GM19023 (cell line): ENCODE measurements around the gene USHBP1.
"Not testable (repeated sequence)": the region's sequence is repeated elsewhere in the genome, so short reads cannot be mapped to it uniquely, and the experiment has no call there.

ENCODE experiments used
- ATAC-seq: cut with Tn5 transposase; IDR thresholded peaks from one replicate; pipeline ENCODE4 v1.9.1; 2021; ENCODE audit warnings: mild to moderate bottlenecking, moderate library complexity; ENCODE audit not compliant: unreplicated experiment

Gene USHBP1

DNA sequence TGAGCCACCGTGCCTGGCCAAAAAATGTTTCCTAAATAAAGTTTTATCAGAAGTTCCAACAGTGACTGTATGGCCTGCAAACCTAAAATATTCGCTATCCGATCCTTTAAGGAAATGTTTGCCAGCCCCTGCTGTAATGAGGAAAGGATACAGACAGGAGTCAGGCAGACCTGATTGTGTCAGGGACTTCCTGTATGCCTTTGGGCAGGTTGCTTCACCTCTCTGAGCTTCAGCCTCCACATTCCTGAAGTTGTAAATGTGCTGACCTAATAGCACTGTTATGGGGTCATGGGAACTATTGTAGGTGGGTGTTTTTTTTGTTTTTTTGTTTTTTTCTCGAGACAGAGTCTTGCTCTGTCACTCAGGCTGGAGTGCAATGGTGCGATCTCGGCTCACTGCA lies 32.4 kb upstream of the USHBP1 start:
- no peak for ATAC-seq

DNA sequence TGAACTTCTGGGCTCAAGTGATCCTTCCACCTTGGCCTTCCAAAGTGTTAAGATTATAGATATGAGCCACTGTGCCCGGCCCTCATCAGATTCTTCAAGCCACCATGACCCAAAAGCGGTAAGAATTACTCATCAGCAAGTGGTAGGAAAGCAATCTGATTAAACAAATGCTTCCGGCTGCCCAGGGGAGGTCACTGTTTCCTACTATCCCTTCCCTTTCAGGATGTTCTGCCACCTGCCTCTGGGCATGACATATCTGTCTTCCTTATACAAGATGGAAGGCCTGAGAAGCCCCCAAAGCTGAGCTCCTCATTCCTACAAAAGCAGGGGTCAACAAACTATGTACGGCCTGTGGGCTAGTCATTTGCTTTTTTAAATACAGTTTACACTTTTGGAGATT lies 31.7 kb upstream of the USHBP1 start:
- no peak for ATAC-seq

DNA sequence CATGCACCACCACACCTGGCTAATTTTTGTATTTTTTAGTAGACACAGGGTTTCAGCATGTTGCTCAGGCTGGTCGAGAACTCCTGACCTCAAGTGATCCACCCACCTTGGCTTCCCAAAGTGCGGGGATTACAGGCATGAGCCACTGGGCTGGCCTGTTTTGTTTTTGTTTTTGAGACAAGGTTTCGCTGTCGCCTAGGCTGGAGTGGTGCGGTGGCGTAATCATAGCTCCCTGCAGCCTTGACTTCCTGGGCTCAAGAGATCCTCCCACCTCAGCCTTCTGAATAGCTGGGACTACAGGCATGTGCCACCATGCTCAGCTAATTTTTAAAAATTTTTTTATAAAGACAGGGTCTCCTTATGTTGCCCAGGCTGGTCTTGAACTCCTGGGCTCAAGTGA lies 31.0 kb upstream of the USHBP1 start:
- not testable (repeated sequence) for ATAC-seq

DNA sequence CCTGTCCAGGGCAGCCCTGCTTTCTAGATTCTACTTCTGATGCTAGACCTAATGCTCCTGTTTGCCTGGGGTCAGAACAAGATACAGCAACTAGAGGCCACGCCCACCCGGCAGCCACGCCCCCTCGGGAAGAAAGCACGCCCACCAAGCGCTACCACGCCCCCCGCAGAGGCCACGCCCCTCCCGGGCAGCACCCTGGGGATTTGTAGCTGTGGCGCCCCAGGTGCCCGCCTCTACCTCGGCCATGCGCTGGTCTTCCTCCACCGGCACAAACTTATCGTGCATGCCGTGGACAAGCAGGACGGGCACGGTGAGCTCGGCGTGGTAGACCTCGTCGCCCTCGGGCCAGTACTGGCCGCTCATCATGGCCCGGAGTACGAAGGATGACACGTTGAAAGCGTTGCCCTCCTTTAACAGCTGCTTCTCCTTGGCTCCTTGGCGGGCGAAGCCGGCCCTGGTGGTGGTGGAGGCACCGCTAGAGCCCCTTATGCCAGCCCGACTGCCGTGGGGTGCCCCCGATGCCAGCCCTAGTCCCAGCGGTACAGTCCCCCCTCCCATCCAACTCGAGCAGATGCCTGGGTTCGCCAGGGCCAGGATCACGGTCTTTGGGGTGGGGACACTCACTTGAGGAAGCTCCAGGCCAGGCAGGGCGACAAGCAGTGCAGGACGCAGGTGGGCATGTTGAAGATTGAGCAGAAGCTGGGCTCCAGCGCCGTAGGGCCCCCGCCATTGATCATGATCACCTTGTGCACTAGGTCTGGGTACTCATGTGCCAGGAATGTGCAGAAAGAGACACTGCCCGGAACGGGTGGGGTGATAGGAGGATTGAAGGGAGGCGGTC lies 29.7 kb upstream of the USHBP1 start:
- no peak for ATAC-seq

DNA sequence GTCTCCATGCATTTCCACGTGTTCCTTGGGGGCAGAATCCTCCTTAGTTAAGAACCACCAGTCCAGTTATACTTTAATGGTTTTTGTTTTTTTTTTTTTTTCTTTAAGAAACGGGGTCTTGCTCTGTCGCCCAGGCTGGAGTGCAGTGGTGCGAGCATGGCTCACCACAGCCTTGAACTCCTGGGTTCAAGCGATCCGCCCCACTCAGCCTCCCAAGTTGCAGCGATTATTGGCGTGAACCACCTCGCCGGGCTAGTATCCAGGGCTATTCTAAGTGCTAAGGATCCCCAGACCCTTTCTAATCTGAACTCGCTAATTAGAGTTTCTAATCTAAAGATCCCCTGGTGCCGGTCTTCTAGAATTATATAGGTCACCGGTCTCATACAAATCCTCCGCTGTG lies 29.1 kb upstream of the USHBP1 start:
- no peak for ATAC-seq

DNA sequence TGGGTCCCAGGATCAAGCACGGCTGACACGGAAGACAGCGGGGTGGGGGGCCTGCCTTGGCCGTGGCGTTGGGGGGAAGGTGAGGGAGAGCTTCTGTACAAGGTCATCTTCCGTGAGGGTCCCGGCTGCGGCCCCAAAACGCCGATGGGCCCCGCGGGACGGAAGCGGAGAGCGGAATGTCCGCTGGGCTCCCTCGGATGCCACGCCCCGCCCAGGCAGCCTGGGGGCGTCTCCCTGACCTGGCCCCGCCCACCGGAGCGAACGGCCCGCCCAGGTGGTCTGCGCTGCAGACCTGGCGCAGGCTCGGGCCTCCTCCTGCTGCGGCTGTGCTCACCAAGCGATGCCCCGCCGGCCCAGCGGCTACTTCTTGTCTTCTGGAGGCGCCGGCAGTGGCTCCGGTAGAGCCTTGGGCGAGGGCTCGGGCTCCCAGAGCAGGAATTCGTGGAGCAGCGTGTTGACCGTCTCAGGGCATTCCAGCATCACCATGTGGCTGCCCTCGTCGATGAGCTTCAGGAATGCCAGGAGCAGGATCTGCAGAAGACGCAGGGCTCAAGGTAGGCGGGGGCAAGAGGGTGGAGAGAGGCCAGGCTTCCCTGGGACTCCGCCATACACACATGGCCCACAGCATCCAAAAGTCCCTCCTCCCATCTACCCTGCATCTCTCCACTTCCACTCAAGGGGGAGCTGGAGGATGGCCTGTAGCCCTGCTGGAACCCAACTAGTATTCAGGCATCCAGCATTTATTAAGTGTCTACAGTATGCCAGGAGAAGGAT lies 27.9 kb upstream of the USHBP1 start:
- peak; percentile 81 for ATAC-seq

DNA sequence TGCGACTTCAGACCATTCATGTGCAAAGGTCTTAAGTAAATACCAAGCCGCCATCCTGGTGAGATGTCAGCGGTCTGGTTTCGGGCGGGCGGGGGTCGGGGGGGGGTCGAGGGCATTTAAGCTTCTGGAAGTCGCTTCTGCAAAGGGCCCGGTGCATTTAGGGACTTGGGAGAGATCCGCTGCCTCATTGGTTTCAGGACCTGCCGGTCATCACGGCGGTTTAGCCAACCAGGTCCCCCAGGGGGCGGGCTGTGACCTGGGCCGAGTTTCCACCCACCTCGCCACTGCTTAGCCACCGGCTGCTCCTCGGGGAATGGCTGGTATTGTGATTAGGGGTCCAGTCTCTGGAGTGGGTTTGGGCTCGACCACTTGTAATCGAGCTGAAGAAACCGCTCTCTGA lies 24.9 kb upstream of the USHBP1 start:
- ATAC-seq, result no peak

DNA sequence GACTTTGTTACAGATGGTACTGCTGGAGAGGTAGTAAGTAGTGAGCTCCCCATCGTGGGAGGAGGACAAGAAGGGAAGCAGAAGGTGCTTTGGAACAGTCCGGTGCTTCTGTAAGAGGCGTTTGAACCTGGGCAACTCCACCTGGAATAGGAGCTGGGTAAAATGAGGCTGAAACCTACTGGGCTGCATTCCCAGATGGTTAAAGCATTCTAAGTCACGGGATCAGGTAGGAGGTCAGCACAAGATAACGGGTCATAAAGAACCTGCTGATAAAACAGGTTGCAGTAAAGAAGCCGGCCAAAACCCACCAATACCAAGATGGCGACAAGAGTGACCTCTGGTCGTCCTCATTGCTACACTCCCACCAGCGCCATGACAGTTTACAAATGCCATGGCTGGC lies 22.2 kb upstream of the USHBP1 start:
- no peak for ATAC-seq

DNA sequence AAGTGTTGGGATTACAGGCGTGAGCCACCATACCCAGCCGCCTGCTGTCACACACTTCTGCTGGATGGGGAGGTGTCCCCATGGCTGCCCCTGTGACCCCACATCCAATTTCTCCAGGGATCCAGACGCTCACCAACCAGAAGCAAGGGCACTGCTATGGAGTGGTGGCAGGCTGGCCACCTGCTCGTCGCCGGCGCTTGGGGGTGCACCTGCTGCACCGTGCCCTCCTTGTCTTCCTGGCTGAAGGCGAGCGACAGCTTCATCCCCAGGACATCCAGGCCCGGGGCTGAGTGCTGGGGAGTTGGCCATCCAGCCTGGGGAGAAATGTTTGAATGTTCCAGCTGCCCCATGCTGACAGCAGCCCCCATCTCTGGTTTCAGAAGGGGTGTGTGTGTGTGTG lies 21.7 kb upstream of the USHBP1 start:
- ATAC-seq, result no peak

DNA sequence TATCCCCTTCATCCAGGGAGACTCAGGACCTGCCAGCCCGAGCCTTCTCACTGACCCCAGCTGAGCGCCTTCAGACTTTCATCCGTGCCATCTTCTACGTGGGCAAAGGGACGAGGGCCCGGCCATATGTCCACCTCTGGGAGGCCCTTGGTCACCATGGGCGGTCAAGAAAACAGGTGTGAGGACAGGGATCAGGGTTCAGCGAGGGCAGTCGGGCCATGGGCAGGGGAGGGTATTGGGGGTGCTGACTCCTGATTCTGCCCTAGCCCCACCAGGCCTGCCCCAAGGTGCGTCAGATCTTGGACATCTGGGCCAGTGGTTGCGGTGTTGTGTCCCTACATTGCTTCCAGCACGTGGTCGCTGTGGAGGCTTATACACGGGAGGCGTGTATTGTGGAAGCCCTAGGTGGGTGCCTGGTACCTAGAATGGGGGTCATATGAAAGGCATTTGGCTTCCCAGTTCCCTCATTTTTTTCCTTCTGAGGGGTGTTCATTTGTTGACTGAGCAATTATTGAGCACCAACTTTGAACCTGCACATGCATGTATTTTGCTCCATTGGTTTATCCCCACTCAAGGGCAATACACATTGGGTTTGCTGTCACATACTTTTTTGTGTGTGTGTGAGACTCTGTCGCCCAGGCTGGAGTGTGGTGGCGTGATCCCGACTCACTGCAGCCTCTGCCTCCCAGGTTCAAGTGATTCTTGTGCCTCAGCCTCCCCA lies 21.0 kb upstream of the USHBP1 start:
- ATAC-seq, result no peak

DNA sequence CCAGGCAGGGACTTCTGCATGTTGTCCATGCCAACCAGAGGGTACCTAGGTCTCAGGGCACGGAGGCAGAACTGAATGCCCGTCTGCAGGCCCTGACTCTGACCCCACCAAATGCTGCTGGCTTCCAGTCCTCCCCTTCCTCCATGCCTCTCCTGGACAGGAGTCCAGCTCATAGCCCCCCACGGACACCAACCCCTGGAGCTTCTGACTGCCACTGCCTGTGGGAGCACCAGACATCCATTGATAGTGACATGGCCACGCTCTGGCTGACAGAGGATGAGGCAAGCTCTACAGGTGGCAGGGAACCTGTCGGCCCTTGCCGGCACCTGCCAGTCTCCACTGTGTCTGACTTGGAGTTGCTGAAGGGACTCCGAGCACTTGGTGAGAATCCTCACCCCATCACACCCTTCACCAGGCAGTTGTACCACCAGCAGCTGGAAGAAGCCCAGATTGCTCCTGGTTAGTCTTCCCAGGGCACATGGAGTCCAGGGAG lies 19.0 kb upstream of the USHBP1 start:
- ATAC-seq, result no peak

DNA sequence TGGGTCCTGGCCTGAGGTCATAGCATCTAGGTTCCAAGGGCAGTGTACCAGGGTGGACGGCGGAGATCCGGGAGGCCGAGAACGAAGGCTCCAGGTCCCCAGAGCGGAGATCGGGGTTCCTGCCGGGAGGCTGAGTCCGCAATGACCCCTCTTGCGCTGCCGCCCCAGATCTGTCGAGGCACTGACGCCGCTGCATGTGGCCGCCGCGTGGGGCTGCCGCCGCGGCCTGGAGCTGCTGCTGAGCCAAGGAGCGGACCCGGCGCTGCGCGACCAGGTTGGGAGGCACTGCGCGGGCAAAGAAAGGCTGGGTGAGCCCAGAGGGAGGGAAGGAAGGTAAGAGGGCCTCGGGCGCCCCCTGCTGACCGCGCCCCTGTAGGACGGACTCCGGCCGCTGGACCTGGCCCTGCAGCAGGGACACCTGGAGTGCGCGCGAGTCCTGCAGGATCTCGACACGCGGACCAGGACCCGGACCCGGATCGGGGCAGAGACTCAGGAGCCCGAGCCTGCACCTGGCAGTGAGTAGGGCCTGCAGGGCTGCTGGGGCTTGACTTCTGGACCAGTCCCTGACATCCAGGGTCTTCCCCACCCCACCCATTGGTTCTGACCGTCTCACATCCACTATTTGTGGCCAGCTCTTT lies 18.1 kb upstream of the USHBP1 start:
- peak; percentile 59 for ATAC-seq

DNA sequence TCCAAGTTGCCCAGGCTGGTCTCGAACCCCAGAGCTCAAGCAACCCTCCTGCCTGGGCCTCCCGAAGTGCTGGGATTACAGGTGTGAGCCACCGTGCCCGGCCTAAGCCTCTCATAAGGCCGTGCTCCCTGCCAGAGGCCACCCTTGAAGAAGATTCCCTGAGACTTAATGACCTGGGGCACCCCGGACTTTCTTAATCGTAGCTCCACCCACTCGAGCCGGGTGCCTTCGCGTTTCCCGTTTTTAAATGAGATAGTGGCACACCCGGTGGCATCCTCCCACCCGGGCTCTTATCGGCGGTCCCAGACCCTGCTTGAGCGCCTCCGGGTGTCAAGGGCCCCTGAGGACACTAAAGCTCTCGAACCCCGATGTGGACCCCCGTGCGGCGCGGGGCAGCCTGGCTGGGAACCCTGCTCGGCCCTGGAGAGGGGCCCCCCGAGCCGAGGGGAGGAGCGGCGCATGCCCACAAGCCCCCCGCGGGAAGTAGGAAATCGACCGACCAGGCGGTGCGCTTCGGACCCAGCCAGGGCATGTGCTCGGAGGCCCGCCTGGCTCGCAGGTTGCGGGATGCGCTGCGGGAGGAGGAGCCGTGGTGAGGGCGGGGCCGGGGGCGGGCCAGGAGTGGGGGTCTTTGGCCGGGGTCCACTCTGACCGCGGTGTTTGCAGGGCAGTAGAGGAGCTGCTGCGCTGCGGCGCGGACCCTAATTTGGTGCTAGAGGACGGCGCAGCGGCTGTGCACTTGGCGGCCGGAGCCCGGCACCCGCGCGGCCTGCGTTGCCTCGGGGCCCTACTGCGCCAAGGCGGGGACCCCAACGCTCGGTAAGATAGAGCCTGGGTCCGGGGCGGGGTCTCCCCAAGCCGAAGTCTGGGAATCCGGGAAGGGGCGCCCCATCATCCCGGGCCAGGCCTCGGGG lies 17.1 kb upstream of the USHBP1 start, which contains the start of gene ANKLE1:
TSS of gene ANKLE1 (plus strand) at position 511 of the 914 bp plus-strand sequence. CDS start at position 531, 20 bp downstream.
- peak; percentile 44 for ATAC-seq

DNA sequence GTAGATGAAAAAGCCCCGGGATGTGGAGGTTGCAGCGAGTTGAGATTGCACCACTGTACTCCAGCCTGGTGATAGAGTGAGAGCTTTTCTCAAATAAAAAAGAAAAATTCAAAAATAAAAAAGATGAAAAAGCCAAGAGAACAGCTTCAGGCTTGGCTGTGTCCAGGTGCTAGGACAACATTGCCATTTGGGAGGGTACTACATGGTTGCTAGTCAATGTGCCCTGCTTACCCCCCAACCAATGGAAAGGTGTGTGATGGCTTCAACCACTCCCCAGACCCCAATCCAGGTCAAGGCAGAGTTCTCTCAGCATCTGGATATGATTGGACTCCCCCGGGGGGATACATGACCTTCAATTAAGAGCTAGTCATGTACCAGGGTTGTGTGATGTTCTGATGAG lies 14.9 kb upstream of the USHBP1 start:
- no peak for ATAC-seq

DNA sequence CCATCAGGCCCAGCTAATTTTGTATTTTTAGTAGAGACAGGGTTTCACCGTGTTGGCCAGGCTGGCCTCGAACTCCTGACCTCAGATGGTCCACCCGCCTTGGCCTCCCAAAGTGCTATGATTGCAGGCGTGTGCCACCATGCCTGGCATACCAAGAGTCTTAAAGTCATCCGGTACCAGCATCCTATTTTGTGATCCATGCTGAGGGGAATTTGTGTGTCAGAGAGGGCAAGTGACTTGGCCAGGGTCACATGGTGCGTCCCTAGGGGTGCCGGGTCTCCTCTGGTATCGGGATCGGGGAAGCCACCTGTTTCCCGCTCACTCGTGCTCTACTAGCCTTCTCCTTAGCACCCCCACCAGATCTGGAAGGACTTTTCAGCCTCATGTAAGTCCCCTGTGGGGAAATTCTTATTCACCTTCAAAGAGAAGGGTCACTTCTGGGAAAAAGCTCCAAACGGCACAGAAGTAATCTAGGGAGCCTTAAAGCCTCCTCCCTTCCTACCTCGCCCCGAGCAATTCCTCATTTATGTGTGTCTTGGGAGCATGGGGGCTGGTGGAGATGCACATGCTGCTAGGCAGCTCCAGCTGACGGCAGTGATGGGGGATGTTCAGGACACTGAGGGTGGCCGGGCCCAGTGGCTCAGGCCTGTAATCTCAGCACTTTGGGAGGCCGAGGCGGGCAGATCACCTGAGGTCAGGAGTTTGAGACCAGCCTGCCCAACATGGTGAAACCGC lies 11.1 kb upstream of the USHBP1 start:
- no peak for ATAC-seq

DNA sequence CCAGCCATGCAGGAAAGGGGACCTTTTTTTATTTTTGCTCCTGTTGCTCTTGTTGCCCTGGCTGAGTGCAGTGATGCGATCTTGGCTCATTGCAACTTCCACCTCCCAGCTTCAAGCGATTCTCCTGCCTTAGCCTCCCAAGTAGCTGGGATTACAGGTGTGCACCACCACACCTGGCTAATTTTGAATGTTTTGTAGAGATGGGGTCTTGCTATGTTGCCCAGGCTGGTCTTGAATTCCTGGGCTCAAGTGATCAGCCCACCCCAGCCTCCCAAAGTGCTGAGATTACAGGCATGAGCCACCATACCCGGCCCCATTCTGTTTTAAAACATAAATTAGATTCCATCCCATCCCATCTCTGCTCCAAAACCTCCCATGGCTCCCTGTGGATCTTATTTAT lies 10.3 kb upstream of the USHBP1 start:
- ATAC-seq, result not testable (repeated sequence)

DNA sequence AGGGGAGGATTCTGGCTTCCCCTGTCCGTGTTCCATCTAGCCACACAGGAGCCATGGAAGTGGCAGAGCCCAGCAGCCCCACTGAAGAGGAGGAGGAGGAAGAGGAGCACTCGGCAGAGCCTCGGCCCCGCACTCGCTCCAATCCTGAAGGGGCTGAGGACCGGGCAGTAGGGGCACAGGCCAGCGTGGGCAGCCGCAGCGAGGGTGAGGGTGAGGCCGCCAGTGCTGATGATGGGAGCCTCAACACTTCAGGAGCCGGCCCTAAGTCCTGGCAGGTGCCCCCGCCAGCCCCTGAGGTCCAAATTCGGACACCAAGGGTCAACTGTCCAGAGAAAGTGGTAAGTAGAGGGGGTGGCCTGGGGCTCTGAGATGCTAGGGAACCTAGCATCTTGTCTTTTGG lies 4.2 kb upstream of the USHBP1 start:
- no peak for ATAC-seq

DNA sequence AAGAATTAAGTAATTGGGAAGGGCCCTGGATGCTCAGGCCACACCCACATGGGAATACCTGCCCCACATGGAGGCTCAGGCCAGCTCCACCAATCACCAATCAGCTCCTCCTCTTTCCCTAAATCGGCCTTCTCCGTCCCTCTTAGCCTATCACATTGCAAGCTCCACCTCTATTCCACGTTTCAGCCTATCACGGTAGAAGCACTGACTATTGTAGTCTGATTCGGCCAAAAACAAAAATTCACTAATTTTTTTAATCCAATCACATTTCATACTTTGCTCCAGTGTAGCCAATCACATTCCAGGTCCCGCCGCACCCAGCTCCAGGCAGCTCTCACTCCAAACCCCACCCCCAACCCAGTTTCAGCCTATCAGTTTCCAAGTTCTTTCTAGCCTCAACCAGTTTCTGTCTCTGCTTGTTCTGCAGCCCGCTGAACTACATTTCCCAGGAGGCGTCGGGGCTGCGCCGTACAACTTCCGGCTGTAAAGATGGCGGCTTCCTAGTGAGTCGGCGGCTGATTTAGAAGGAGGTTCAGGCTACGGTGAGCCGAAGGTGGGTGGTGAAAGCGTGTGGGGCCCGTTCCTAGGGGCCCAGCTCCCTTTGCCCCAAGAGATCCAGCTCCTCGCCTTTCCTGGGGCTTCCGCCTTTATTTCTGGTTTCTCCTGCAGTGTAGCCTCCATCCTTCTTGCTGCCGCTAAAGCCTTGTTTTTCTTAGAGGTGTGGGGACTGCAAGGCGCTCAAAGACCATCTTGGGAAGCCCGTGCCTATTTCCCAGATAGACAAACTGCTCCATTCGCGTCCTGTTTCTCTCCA lies 2.6 kb upstream of the USHBP1 start, which contains the start of gene BABAM1:
TSS of gene BABAM1 (plus strand) at position 469 of the 814 bp plus-strand sequence. CDS start 1,364 bp downstream, outside the sequence.
- ATAC-seq, result peak; percentile 92
